Endodermal cell (in vitro differentiated cells): ENCODE results near the gene DELE1. TPM values are rescaled to one million over a fixed set of nuclear protein-coding genes. Genes with fewer than 3 reads are reported as not detected.

Experiments
- DNase-seq: peaks from one replicate; pipeline ENCODE4 v3.0.0-alpha.2; 2017
- H3K27ac ChIP-seq: 2 replicates; pipeline ENCODE4 v1.5.1; 2013; ENCODE audit warnings: mild to moderate bottlenecking, low read depth, low read length, moderate library complexity
- H3K27me3 ChIP-seq: 2 replicates; pipeline ENCODE4 v1.6.1; 2013; ENCODE audit warnings: mild to moderate bottlenecking, low read length, moderate library complexity; ENCODE audit not compliant: insufficient read depth, control insufficient read depth, poor library complexity, severe bottlenecking
- H3K36me3 ChIP-seq: 2 replicates; pipeline ENCODE4 v1.7.0; 2013; ENCODE audit warnings: mild to moderate bottlenecking, low read length, moderate library complexity; ENCODE audit not compliant: control insufficient read depth, insufficient read depth
- H3K4me1 ChIP-seq: one replicate; pipeline ENCODE4 v1.7.0; 2013; ENCODE audit warnings: low read length; ENCODE audit not compliant: control insufficient read depth, insufficient read depth
- H3K4me3 ChIP-seq: 2 replicates; pipeline ENCODE4 v1.5.1; 2013; ENCODE audit warnings: mild to moderate bottlenecking, low read length, moderate library complexity
- H3K9ac ChIP-seq: 2 replicates; pipeline ENCODE4 v1.6.1; 2013; ENCODE audit warnings: mild to moderate bottlenecking, low read length, moderate library complexity; ENCODE audit not compliant: poor library complexity, severe bottlenecking; ENCODE audit errors: extremely low read depth
- H3K9me3 ChIP-seq: 2 replicates; pipeline ENCODE4 v1.6.1; 2013; ENCODE audit warnings: mild to moderate bottlenecking, low read length, moderate library complexity; ENCODE audit not compliant: control insufficient read depth
- H3K27ac Mint-ChIP-seq: 2 replicates; pipeline ENCODE4 v1.8.0; 2020; ENCODE audit warnings: mixed read lengths
- H3K27me3 Mint-ChIP-seq: 2 replicates; pipeline ENCODE4 v1.8.0; 2021; ENCODE audit warnings: mild to moderate bottlenecking, mixed read lengths; ENCODE audit not compliant: insufficient read depth
- H3K36me3 Mint-ChIP-seq: 2 replicates; pipeline ENCODE4 v1.8.0; 2020; ENCODE audit warnings: low read depth, mixed read lengths
- H3K4me1 Mint-ChIP-seq: 2 replicates; pipeline ENCODE4 v1.8.0; 2020; ENCODE audit warnings: mixed read lengths
- H3K4me3 Mint-ChIP-seq: 2 replicates; pipeline ENCODE4 v1.8.0; 2020; ENCODE audit warnings: mild to moderate bottlenecking, moderate library complexity, mixed read lengths
- H3K9me3 Mint-ChIP-seq: 2 replicates; pipeline ENCODE4 v1.8.0; 2020; ENCODE audit warnings: mild to moderate bottlenecking, mixed read lengths
- WGBS, 2 experiments: methylation state at CpG; one replicate each; pipeline versions ENCODE4 v1.1.5 to v1.1.7; 2013; ENCODE audit warnings: missing lambda C conversion rate in 2 of 2, mixed read lengths in 1 of 2; ENCODE audit not compliant: insufficient coverage in 1 of 2, insufficient read length in 1 of 2; 5-methylcytosine and 5-hydroxymethylcytosine counted together
- long read RNA-seq, 4 experiments: library from polyadenylated mRNA in 2 of 4; library from RNA in 1 of 4; library from capped mRNA in 1 of 4; stranded (forward) in 3 of 4; unstranded in 1 of 4; transcript quantifications; one replicate each; pipeline ENCODE4 v2.0.0, GENCODE V29; 2020 to 2021; ENCODE audit warnings: inconsistent platforms in 1 of 4
- polyA plus RNA-seq, 2 experiments: library from polyadenylated mRNA; stranded (reverse); fragments of 50-300 nt; gene quantifications; one replicate each; pipeline ENCODE4 v1.2.3, GENCODE V29; 2013
- total RNA-seq, 2 donors: library from RNA; stranded (reverse); fragmentation: NEBNext Ultra II Directional in 1 of 2; extraction: Animal tissue kit (Norgen Biotek cat#: 25700) in 1 of 2; gene quantifications; 2 replicates in 1 of 2; 3 replicates in 1 of 2; pipeline ENCODE4 v1.2.1, GENCODE V29; 2021
- TF ChIP-seq, protein P1 (sequence below): fragments of 200-600 bp; sonication (generic); conservative IDR thresholded peaks from 2 replicates; pipeline ENCODE4 v1.5.0; 2021; ENCODE audit warnings: antibody characterized with exemption, mild to moderate bottlenecking

DELE1 gene, protein sequence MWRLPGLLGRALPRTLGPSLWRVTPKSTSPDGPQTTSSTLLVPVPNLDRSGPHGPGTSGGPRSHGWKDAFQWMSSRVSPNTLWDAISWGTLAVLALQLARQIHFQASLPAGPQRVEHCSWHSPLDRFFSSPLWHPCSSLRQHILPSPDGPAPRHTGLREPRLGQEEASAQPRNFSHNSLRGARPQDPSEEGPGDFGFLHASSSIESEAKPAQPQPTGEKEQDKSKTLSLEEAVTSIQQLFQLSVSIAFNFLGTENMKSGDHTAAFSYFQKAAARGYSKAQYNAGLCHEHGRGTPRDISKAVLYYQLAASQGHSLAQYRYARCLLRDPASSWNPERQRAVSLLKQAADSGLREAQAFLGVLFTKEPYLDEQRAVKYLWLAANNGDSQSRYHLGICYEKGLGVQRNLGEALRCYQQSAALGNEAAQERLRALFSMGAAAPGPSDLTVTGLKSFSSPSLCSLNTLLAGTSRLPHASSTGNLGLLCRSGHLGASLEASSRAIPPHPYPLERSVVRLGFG
- total RNA-seq: 10 to 100 TPM; 66.5 to 71.4 TPM
- 74.8 TPM for polyA plus RNA-seq (2013, experiment 1 of 2)
- polyA plus RNA-seq (2013, experiment 2 of 2): 65.1 TPM
- long read RNA-seq, experiment 1, full-length matches to known transcripts: 4 of 29 reads
- long read RNA-seq, experiment 1, partial matches to known transcripts: 17 of 29 reads
- long read RNA-seq, experiment 1, other reads (novel, unspliced or antisense): 8 of 29 reads
- long read RNA-seq, experiment 2, full-length matches to known transcripts: 21 of 55 reads
- long read RNA-seq, experiment 2, partial matches to known transcripts: 11 of 55 reads
- long read RNA-seq, experiment 2, other reads (novel, unspliced or antisense): 23 of 55 reads
- long read RNA-seq, experiment 3, full-length matches to known transcripts: 53 of 163 reads
- long read RNA-seq, experiment 3, partial matches to known transcripts: 53 of 163 reads
- long read RNA-seq, experiment 3, other reads (novel, unspliced or antisense): 57 of 163 reads
- long read RNA-seq, experiment 4, full-length matches to known transcripts: 6 of 24 reads
- long read RNA-seq, experiment 4, partial matches to known transcripts: 12 of 24 reads
- long read RNA-seq, experiment 4, other reads (novel, unspliced or antisense): 6 of 24 reads

DNA sequence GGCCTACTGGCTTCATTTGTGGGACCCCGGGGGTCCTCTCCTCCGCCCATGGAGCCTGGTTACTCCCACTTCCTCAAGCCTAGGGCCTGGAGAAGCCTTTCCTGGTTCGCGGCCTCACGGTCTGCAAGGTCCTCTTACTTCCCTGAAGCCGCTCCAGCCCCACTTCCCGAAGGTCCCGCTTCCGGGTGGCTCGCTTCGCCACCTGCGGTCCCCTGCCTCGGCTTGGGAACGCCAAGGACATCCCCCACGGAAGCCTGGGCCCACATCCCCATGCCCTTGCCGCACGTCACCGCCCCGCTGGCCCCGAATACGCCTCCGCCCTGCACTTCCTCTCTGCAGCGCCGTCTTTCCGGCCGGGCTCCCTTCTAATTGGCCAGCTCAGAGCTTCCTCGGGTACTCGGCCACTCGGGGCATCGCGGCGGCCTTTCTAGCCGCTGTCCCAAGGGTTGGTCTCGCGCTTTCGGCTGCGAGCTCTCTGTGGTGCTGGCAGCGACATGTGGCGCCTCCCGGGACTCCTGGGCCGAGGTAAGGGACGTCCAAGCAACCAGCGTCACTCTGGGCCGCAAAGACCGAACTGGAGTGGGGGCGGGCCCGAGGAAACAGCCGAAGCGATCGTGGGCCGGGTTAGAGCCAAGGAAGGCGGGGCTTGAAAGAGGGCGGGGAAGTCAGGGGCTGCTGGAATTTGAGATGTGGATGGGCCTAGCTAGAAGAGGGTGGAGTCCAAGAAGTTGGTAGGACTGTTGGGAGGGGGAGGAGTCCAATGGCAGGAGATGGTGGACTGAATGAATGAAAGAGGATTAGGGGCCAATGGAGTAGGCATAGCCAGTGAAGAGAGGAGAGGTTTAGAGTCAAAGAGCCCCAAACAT, at the start of gene DELE1:
Gene DELE1, plus strand, starts transcription at position 424 of the 866 bp plus-strand sequence. Its CDS starts 71 bp downstream, at position 495.
- peaks cover 6% of the 10 kb centered on the region for H3K4me1 Mint-ChIP-seq
- WGBS, 2 experiments: 0 to 1% methylated on average over 28 to 53 of the region's 53 CpGs
- Histone ChIP-seq H3K4me3 (peak within 1 kb of the TSS; percentile 97), H3K9me3 (no peaks in the 10 kb centered on the region), H3K27ac (peak within 1 kb of the TSS; percentile 88), H3K27me3 (no peaks in the 10 kb centered on the region), H3K4me1 (no peaks in the 10 kb centered on the region), H3K36me3 (peaks cover 34% of the 10 kb centered on the region), H3K9ac (peak within 1 kb of the TSS; percentile 78)
- H3K27ac Mint-ChIP-seq: peak within 1 kb of the TSS; percentile 97
- no peaks in the 10 kb centered on the region for H3K9me3 Mint-ChIP-seq
- no peaks in the 10 kb centered on the region for H3K27me3 Mint-ChIP-seq
- H3K36me3 Mint-ChIP-seq: peaks cover 35% of the 10 kb centered on the region
- DNase-seq: peak; percentile 97
- TF ChIP-seq, protein P1, sequence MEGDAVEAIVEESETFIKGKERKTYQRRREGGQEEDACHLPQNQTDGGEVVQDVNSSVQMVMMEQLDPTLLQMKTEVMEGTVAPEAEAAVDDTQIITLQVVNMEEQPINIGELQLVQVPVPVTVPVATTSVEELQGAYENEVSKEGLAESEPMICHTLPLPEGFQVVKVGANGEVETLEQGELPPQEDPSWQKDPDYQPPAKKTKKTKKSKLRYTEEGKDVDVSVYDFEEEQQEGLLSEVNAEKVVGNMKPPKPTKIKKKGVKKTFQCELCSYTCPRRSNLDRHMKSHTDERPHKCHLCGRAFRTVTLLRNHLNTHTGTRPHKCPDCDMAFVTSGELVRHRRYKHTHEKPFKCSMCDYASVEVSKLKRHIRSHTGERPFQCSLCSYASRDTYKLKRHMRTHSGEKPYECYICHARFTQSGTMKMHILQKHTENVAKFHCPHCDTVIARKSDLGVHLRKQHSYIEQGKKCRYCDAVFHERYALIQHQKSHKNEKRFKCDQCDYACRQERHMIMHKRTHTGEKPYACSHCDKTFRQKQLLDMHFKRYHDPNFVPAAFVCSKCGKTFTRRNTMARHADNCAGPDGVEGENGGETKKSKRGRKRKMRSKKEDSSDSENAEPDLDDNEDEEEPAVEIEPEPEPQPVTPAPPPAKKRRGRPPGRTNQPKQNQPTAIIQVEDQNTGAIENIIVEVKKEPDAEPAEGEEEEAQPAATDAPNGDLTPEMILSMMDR: no peak
- H3K4me3 Mint-ChIP-seq: peak within 1 kb of the TSS; percentile 89

DNA sequence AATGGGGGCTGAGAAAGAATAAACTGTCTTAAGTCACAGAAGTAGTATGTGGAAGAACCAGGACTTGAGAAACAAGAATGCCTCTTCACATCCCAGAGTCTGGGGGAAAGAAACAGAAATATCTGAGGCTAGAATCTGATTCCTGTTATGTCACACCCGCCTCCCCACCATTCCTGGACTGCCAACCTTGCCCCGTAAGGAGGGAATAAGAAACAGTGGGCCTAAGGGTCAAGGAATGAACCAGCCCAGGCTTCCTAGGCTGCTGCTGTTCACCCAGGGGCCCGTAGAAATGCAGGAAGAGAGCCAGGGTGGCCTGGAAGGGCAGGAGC, 49.8 kb upstream of the DELE1 start:
- Histone ChIP-seq H3K27ac (no peak overlapping the region), H3K4me3 (peak overlapping the region; percentile 99), H3K27me3 (no peaks in the 10 kb centered on the region), H3K36me3 (peaks cover 9% of the 10 kb centered on the region), H3K4me1 (peaks cover 31% of the 10 kb centered on the region), H3K9me3 (no peaks in the 10 kb centered on the region), H3K9ac (no peak overlapping the region)
- H3K4me1 Mint-ChIP-seq: peaks cover 60% of the 10 kb centered on the region
- peaks cover 5% of the 10 kb centered on the region for H3K36me3 Mint-ChIP-seq
- H3K4me3 Mint-ChIP-seq: peak overlapping the region; percentile 78
- TF ChIP-seq, protein P1: no peak
- 90 to 97% methylated on average over 2 to 3 of the region's 3 CpGs for WGBS, 2 experiments
- DNase-seq: no peak
- H3K27ac Mint-ChIP-seq: peak overlapping the region; percentile 35
- H3K27me3 Mint-ChIP-seq: no peaks in the 10 kb centered on the region
- no peaks in the 10 kb centered on the region for H3K9me3 Mint-ChIP-seq
